MCF 10A (cell line): ENCODE data around the gene MRFAP1L1. TPM values are rescaled to one million over a fixed set of nuclear protein-coding genes. Genes with fewer than 3 reads are reported as not detected.

Experiments
- BruUV-seq: library from RNA; stranded (reverse); fragments of 400-500 nt; replicated peaks from 2 replicates; lab custom pipeline; 2021; lab: Mats Ljungman, UMichigan
- CTCF ChIA-PET: fragments of 300-600 bp; sonication (Branson Sonifier 250); formaldehyde crosslinking; extraction: SDS; loops from one replicate; lab custom pipeline; 2021; ENCODE audit warnings: antibody characterized with exemption, inconsistent platforms; lab: Yijun Ruan, JAX
- POLR2A ChIA-PET: fragments of 300-600, 350-650 bp; sonication (Branson Sonifier 250); formaldehyde crosslinking; extraction: SDS; loops from one replicate; lab custom pipeline; 2020; ENCODE audit warnings: antibody characterized with exemption, inconsistent platforms; lab: Yijun Ruan, JAX
- DNase-seq: peaks from one replicate; pipeline ENCODE4 v3.0.0-alpha.2; 2018; ENCODE audit not compliant: unreplicated experiment
- H3K27ac Mint-ChIP-seq: one replicate; pipeline ENCODE4 v1.8.0; 2022; ENCODE audit warnings: mild to moderate bottlenecking, low read depth, mixed read lengths; ENCODE audit not compliant: unreplicated experiment
- H3K27me3 Mint-ChIP-seq: one replicate; pipeline ENCODE4 v1.8.0; 2022; ENCODE audit warnings: mixed read lengths; ENCODE audit not compliant: insufficient read depth, unreplicated experiment
- H3K36me3 Mint-ChIP-seq: one replicate; pipeline ENCODE4 v1.8.0; 2022; ENCODE audit warnings: mild to moderate bottlenecking, moderate library complexity, mixed read lengths; ENCODE audit not compliant: insufficient read depth, unreplicated experiment
- H3K4me1 Mint-ChIP-seq: one replicate; pipeline ENCODE4 v1.8.0; 2022; ENCODE audit warnings: mixed read lengths; ENCODE audit not compliant: insufficient read depth, unreplicated experiment
- H3K4me3 Mint-ChIP-seq: one replicate; pipeline ENCODE4 v1.8.0; 2022; ENCODE audit warnings: mild to moderate bottlenecking, moderate library complexity, mixed read lengths; ENCODE audit not compliant: unreplicated experiment
- H3K9me3 Mint-ChIP-seq: one replicate; pipeline ENCODE4 v1.8.0; 2022; ENCODE audit warnings: mixed read lengths; ENCODE audit not compliant: unreplicated experiment
- intact Hi-C: fragments of 100-400 bp; cut with micrococcal nuclease; formaldehyde crosslinking; loops from 2 replicates; pipeline ENCODE4 v1.14.1; 2022
- total RNA-seq: library from RNA; stranded (reverse); gene quantifications from 2 replicates; pipeline ENCODE4 v1.2.3, GENCODE V29; 2022
- TF ChIP-seq, protein P1 (sequence below): fragments of 200-600 bp; IDR thresholded peaks from one replicate; pipeline ENCODE4 v1.8.0; 2022; ENCODE audit warnings: antibody characterized with exemption, mild to moderate bottlenecking; ENCODE audit not compliant: unreplicated experiment

Gene MRFAP1L1
- total RNA-seq, 1 experiment from 2014 or later, result 42.5 TPM

GRCh38 chr4:6684656-6685055, 25.0 kb downstream of the MRFAP1L1 start:
- CTCF ChIA-PET, result interaction anchor here (0.5 to 1.7 kb wide), 2 partner anchors 10 to 137 kb away, joined by 4 to 6 read pairs; no protein-coding TSS in a partner anchor

DNA sequence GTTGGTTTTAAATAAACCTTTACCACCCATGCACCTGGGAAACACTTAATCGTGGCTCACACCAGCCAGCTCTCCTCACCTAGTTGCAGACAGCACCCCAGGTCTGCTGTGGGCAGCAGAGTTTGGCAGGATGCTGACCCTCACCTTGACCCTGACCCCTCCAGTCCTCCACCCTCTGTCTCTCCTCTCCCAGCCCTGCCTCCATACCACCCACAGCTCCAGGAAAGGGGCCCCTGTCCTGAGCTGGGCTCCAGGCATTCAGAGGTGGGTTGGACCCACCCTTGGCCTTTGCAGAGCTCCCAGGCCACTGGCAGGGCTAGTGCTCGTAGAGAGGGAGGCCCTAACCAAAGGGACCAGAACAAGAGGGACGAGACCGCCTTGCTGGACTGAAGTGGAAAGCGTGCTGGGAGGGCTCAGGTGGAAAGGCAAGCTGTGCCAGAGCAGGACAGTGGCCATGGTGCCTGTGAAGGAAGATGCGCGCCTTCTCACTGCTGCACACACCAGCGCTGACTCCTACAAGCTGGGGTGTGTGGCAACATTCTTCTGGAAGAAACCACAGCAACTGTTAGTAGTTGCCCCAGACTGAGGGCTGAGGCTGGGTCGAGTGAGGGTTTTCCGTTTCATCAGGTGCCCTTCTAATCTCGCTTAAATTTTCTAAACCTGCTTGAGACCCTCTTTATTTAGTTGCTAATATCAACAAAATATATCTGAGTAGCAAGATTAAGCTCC, 26.6 kb downstream of the MRFAP1L1 start:
- DNase-seq, result no peak
- H3K4me3 Mint-ChIP-seq, result no peak overlapping the region
- H3K9me3 Mint-ChIP-seq, result no peaks in the 10 kb centered on the region
- H3K36me3 Mint-ChIP-seq, result peaks cover 11% of the 10 kb centered on the region
- no TSS peak for BruUV-seq
- no peaks in the 10 kb centered on the region for H3K27me3 Mint-ChIP-seq
- TF ChIP-seq, protein P1, sequence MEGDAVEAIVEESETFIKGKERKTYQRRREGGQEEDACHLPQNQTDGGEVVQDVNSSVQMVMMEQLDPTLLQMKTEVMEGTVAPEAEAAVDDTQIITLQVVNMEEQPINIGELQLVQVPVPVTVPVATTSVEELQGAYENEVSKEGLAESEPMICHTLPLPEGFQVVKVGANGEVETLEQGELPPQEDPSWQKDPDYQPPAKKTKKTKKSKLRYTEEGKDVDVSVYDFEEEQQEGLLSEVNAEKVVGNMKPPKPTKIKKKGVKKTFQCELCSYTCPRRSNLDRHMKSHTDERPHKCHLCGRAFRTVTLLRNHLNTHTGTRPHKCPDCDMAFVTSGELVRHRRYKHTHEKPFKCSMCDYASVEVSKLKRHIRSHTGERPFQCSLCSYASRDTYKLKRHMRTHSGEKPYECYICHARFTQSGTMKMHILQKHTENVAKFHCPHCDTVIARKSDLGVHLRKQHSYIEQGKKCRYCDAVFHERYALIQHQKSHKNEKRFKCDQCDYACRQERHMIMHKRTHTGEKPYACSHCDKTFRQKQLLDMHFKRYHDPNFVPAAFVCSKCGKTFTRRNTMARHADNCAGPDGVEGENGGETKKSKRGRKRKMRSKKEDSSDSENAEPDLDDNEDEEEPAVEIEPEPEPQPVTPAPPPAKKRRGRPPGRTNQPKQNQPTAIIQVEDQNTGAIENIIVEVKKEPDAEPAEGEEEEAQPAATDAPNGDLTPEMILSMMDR, result no peak
- ChIA-PET POLR2A (interaction anchor here (1.7 to 3.1 kb wide), 2 partner anchors 9 to 13 kb away, joined by 8 to 18 read pairs; a partner anchor contains a TSS), CTCF (interaction anchor here (0.6 to 2.0 kb wide), 3 partner anchors 8 to 147 kb away, joined by 3 to 6 read pairs (median 6); no protein-coding TSS in a partner anchor)
- H3K27ac Mint-ChIP-seq, result no peak overlapping the region
- no peaks in the 10 kb centered on the region for H3K4me1 Mint-ChIP-seq
- intact Hi-C loops, result no loop called here

More at GRCh38 chr4:6684656-6685055, 25.0 kb downstream of the MRFAP1L1 start:
- DNase-seq, result no peak
- POLR2A ChIA-PET, result interaction anchor here (0.7 to 3.1 kb wide), 2 partner anchors 10 to 23 kb away, joined by 4 to 18 read pairs; a partner anchor contains a TSS
- H3K27me3 Mint-ChIP-seq, result no peaks in the 10 kb centered on the region
- H3K27ac Mint-ChIP-seq, result no peak overlapping the region
- peaks cover 3% of the 10 kb centered on the region for H3K4me1 Mint-ChIP-seq
- H3K9me3 Mint-ChIP-seq, result no peaks in the 10 kb centered on the region
- H3K36me3 Mint-ChIP-seq, result peaks cover under 1% of the 10 kb centered on the region
- no TSS peak for BruUV-seq
- intact Hi-C loops, result no loop called here
- H3K4me3 Mint-ChIP-seq, result no peak overlapping the region
- TF ChIP-seq, protein P1, result no peak

DNA sequence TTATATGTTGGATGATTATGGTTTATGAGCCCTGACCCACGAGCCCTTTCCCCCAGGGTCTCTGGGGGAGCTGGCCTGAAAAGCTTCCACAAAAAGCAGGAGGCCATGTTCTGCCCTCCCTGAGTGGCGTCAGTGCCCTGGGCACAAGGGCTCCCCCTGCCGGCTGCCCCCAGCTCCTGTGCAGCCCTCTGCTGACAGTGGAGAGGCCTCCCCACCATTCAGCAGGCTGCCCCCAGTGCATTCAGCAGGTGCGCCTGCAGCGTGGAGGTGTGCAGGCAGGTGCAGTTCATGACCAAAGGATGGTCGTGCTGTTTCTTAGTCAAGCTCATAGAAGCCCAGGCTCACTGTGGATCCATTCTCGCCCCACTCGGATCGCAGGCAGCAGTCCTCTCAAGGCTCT, 28.5 kb downstream of the MRFAP1L1 start:
- CTCF ChIA-PET, result interaction anchor here (0.5 to 1.4 kb wide), 3 partner anchors 39 to 1305 kb away, joined by 3 to 4 read pairs (median 4); no protein-coding TSS in a partner anchor
- intact Hi-C loops, result no loop called here
- peaks cover 30% of the 10 kb centered on the region for H3K36me3 Mint-ChIP-seq
- no peak for DNase-seq
- H3K27me3 Mint-ChIP-seq, result no peaks in the 10 kb centered on the region
- no peak overlapping the region for H3K4me3 Mint-ChIP-seq
- H3K9me3 Mint-ChIP-seq, result no peaks in the 10 kb centered on the region
- TF ChIP-seq, protein P1, result no peak
- no peak overlapping the region for H3K27ac Mint-ChIP-seq
- POLR2A ChIA-PET, result interaction anchor here (0.7 kb wide), 1 partner anchor 25 kb away, joined by 3 read pairs; no protein-coding TSS in a partner anchor
- peaks cover 8% of the 10 kb centered on the region for H3K4me1 Mint-ChIP-seq
- BruUV-seq, result no TSS peak

DNA sequence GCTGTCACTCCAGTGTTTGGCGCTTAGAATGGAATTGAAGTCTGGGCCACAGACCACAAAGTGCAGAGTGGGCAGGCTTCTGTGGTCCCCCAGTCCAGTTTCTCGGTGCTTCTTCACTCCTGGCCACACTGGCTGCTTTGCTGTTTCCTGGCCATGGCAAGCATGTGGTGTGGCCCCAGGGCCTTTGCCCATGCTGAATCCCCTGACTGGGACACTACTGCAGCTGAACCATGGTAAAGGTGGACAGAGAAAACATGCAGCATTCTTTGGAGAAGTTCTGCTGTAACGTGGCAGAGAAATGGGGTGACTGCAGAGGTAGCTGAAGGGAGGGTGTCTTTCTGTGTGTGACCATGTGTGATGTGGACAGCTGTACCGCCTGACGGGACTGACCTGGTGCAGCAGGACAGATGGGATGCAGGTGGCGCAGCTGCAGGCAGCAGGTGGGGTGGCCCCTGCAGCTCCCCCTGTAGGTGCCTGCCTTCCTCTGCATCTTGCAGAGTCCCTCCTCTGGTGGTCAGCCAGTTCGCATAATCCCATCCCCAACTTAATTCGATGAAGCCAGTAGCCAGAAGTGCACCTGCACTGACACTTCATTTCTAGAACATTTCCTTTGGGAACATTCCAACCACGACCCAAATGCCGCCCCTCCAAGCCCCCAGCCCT, 29.2 kb downstream of the MRFAP1L1 start:
- peaks cover 37% of the 10 kb centered on the region for H3K36me3 Mint-ChIP-seq

More for the DNA sequence above, 29.2 kb downstream of the MRFAP1L1 start:
- intact Hi-C loops, result no loop called here
- no peaks in the 10 kb centered on the region for H3K9me3 Mint-ChIP-seq
- no peaks in the 10 kb centered on the region for H3K27me3 Mint-ChIP-seq
- ChIA-PET CTCF (interaction anchor here (0.6 to 1.4 kb wide), 2 partner anchors 38 to 1306 kb away, joined by 3 to 4 read pairs; no protein-coding TSS in a partner anchor), POLR2A (interaction anchor here (1.8 kb wide), 1 partner anchor 15 kb away, joined by 6 read pairs; no protein-coding TSS in a partner anchor)
- TF ChIP-seq, protein P1, result peak; percentile 7
- no peak overlapping the region for H3K4me3 Mint-ChIP-seq
- no peak for DNase-seq
- no TSS peak for BruUV-seq
- no peak overlapping the region for H3K27ac Mint-ChIP-seq
- peaks cover 14% of the 10 kb centered on the region for H3K4me1 Mint-ChIP-seq
